Activated naive CD8-positive, alpha-beta T cell treated with anti-CD3 and anti-CD28 coated beads, Interleukin-2, amount 50 U/mL, for 24 hours (primary cell): Measurements from ENCODE around the gene SLC30A4.
A peak's percentile ranks its signal among the peaks of the same experiment; 100 is the strongest.

Experiments used
- ATAC-seq: fragments of 150-1000 bp; cut with Tn5 transposase; one replicate; pipeline ENCODE4 v1.10.0; 2021
- DNase-seq: peaks from one replicate; pipeline ENCODE4 v3.0.0; 2021
- H3K27ac Mint-ChIP-seq: one replicate; pipeline ENCODE4 v1.8.0; 2021; ENCODE audit warnings: mild to moderate bottlenecking, mixed read lengths
- H3K27me3 Mint-ChIP-seq: one replicate; pipeline ENCODE4 v1.8.0; 2021; ENCODE audit warnings: mixed read lengths
- H3K36me3 Mint-ChIP-seq: one replicate; pipeline ENCODE4 v1.8.0; 2021; ENCODE audit warnings: low read depth, mixed read lengths
- H3K4me1 Mint-ChIP-seq: one replicate; pipeline ENCODE4 v1.8.0; 2021; ENCODE audit warnings: mixed read lengths
- H3K4me3 Mint-ChIP-seq: one replicate; pipeline ENCODE4 v1.8.0; 2021; ENCODE audit warnings: mild to moderate bottlenecking, moderate library complexity, mixed read lengths
- H3K9me3 Mint-ChIP-seq: one replicate; pipeline ENCODE4 v1.8.0; 2021; ENCODE audit warnings: mixed read lengths

Gene SLC30A4

DNA sequence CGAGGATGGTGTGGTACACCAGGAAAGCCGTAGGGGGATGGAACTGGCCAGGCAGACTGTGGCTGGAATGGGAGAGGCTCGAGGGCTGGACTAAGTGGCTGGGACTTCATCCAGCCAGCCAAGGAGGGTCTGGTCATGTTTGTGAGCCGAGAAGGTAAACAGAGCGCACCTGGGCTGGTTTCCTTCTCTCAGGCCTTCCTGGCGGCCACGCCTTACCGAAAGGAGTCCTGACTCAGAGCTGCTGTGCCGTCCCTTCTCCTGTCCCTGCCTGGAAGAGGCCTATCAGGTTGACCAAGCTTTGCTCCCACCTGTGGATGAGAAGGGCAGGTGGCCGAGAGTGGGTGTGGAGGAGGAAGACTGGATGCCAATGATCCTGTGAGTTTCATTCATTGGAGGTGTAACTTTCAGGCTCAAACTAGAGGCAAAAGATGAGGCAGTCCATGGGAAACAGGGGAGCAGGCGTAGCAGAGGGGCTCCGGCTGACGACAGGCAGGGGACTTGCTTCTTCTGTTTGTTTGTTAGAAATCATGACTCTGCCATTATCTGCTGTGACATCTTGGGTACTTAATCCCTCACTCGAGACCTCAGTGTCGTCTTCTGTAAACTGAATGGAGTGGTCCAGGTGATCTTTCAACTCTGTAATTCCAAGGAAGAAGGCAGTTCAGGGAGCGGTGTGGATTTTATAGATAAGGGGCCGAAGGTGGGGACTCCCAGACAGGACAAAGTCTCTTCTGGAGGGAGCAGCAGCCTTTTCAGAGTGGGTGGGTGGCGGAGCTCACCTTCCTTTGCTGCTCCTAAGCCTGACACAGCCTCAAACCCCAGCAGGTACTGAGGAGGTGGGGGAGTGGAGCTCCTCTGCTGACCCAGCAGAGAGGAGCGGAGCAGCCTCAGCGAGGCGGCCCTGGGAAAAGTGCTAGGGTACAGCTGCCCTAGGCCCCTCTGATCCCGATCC lies 72.4 kb downstream of the SLC30A4 start:
- Mint-ChIP-seq H3K4me1 (peaks cover 16% of the 10 kb centered on the region), H3K4me3 (no peak overlapping the region), H3K27me3 (no peaks in the 10 kb centered on the region), H3K36me3 (no peaks in the 10 kb centered on the region), H3K9me3 (no peaks in the 10 kb centered on the region), H3K27ac (no peak overlapping the region)
- ATAC-seq (no peak), DNase-seq (no peak)

DNA sequence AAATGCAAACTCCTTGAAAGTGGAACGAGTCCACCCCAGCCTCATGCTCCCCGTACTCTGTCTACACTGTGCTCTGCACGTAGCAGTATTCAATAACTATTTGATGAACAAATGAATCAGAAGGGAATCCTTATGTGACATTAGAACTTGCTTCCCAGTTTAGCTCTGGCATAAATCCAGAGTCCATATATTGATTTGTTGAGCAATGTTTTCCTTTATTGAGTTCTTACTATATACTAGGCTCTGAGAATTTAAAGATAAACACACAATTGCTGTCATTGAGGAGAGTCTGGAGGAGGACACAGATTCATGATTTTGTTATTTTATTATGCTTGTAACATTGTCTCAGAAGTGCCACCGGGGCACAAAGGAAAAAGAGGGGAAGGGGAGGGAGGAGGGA lies 73.2 kb downstream of the SLC30A4 start:
- Mint-ChIP-seq H3K27ac (no peak overlapping the region), H3K4me1 (peaks cover 8% of the 10 kb centered on the region), H3K36me3 (no peaks in the 10 kb centered on the region), H3K27me3 (no peaks in the 10 kb centered on the region), H3K9me3 (no peaks in the 10 kb centered on the region), H3K4me3 (no peak overlapping the region)
- no peak for DNase-seq
- no peak for ATAC-seq

DNA sequence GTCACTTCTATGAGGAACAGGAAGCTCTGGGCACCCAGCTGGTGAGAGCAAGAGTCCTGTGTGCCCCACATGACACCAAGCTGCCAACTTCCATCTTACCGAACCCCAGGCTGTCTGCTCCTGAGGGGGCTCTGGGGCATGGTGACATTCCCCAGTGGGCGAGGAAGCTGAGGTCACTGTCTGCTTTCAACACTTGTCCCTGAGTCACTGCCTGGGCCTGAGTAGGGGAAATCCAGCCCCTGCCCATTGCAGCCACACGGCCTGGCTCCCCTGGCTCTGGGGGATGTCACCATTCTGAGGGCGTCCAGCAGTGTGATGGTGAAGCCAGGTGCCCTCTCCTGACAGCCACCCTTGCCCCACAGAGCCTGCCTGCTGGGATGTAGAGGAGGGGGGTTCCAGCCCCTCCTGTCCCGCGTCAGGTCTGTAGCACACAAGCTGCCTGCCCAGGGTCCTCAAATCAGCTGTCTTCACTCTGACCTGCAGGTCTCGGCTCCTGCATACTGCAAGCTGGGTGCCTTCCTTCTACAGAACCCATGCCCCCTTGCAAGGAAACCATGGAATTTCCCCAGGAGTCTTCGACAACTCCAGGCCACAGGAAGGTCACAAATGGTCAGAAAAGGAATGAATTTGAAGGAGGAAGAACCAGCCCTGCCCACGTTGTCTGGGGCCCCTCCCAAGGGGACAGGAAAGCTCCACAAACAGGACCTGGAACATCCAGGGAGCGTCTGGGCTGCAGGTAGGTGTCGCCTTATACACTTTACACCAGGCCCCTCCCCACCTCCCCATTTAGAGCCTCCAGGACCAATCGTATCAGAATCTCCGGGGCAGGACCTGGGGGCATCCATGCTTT lies 74.3 kb downstream of the SLC30A4 start:
- Mint-ChIP-seq H3K9me3 (no peaks in the 10 kb centered on the region), H3K4me3 (no peak overlapping the region), H3K27me3 (no peaks in the 10 kb centered on the region), H3K36me3 (no peaks in the 10 kb centered on the region), H3K27ac (no peak overlapping the region), H3K4me1 (no peaks in the 10 kb centered on the region)
- no peak for ATAC-seq
- no peak for DNase-seq

- H3K27ac Mint-ChIP-seq: no peak overlapping the region
- no peak overlapping the region for H3K4me3 Mint-ChIP-seq
- H3K4me1 Mint-ChIP-seq: no peaks in the 10 kb centered on the region
- H3K36me3 Mint-ChIP-seq: no peaks in the 10 kb centered on the region
- no peaks in the 10 kb centered on the region for H3K27me3 Mint-ChIP-seq
- no peaks in the 10 kb centered on the region for H3K9me3 Mint-ChIP-seq
- no peak for ATAC-seq
- DNase-seq: no peak
These were observed 78.9 kb downstream of the SLC30A4 start for GRCh38 chr15:45443645-45444044.

DNA sequence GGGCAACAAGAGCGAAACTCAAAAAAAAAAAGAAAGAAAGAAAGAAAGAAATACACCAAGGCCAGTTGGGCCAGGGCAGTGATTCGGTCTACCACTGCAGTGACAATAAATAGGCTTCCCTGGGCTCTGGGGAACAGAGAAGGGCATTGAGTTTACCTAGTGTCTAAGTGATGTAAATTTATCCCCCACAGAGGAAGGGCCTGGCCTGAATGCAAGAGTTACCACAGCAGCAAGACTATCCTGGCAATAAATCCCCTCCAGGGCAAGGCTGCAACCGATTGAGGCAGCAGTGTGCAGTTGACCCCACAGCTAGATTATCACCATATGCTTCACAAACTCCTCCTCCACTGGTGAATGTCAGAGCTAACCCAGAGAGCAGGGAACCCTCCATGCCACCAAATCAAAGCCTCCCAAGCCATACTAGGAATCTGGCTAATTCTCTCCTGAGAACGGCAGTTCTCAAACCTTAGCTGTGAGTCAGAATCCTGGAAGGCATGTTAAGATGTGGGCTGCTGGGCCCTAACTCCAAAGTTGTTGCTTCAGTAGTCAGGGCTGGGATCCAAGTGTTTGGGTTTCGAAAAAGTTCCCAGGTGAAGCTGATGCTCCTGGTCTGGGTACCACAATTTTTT lies 79.9 kb downstream of the SLC30A4 start:
- ATAC-seq: no peak
- no peaks in the 10 kb centered on the region for H3K4me1 Mint-ChIP-seq
- no peak overlapping the region for H3K27ac Mint-ChIP-seq

DNA sequence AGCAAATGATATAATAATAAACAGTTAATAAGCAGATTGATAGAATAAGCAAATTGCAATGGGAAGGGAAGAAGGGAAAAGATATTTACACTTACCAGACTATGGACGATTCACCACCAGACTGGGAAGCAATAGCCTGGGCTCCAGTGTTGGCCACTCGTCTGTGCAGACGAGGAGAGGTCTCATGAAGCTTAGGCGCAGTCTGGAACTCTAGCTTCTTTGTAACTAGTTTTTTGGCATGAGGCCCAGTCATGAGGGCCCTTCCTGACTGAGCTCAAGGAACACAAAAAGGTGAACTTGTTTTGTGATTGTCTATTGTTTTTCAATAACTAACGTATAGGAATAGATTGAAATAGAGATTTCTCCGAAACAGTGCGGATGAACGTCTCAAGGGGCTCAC lies 80.9 kb downstream of the SLC30A4 start:
- Mint-ChIP-seq H3K9me3 (no peaks in the 10 kb centered on the region), H3K27me3 (no peaks in the 10 kb centered on the region), H3K4me1 (no peaks in the 10 kb centered on the region), H3K27ac (no peak overlapping the region), H3K36me3 (no peaks in the 10 kb centered on the region), H3K4me3 (no peak overlapping the region)
- no peak for DNase-seq
- ATAC-seq: no peak

More for the DNA sequence above, 79.9 kb downstream of the SLC30A4 start:
- no peak for DNase-seq
- Mint-ChIP-seq H3K4me3 (no peak overlapping the region), H3K36me3 (no peaks in the 10 kb centered on the region), H3K9me3 (no peaks in the 10 kb centered on the region), H3K27me3 (no peaks in the 10 kb centered on the region)

- Mint-ChIP-seq H3K4me3 (no peak overlapping the region), H3K4me1 (no peaks in the 10 kb centered on the region), H3K27ac (no peak overlapping the region), H3K27me3 (no peaks in the 10 kb centered on the region), H3K36me3 (no peaks in the 10 kb centered on the region), H3K9me3 (no peaks in the 10 kb centered on the region)
- ATAC-seq (no peak), DNase-seq (no peak)
These were observed 81.5 kb downstream of the SLC30A4 start for GRCh38 chr15:45441036-45441435.

GRCh38 chr15:45439521-45440260 lies 82.9 kb downstream of the SLC30A4 start:
- ATAC-seq (no peak), DNase-seq (no peak)
- Mint-ChIP-seq H3K4me3 (no peak overlapping the region), H3K9me3 (no peaks in the 10 kb centered on the region), H3K36me3 (no peaks in the 10 kb centered on the region), H3K4me1 (no peaks in the 10 kb centered on the region), H3K27ac (no peak overlapping the region), H3K27me3 (no peaks in the 10 kb centered on the region)

GRCh38 chr15:45435124-45435903 lies 87.2 kb downstream of the SLC30A4 start:
- no peak for ATAC-seq
- Mint-ChIP-seq H3K27ac (no peak overlapping the region), H3K9me3 (no peaks in the 10 kb centered on the region), H3K27me3 (peaks cover 16% of the 10 kb centered on the region), H3K36me3 (no peaks in the 10 kb centered on the region), H3K4me1 (peaks cover 2% of the 10 kb centered on the region), H3K4me3 (no peak overlapping the region)
- no peak for DNase-seq

DNA sequence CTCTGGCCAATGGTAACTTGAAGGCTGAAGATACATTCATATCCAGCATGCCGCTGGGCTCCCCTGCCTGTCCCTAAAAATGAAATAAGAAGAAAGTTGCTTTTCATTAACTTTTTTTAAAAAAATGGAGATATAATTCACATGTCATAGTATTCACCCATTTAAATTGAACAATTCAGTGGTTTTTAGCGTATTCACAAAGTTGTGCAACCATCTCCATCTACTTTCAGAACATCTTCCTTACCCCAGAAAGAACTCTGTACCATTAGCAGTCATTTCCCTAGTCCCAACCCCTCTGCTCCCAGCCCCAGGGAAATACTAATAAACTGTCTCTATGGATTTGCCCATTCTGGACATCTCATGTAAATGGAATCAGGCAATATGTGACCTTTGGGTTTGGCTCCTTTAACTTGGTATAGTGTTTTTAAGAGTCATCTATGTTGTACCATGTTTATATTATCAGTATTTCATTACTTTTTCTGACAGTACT lies 88.4 kb downstream of the SLC30A4 start:
- Mint-ChIP-seq H3K4me3 (no peak overlapping the region), H3K36me3 (no peaks in the 10 kb centered on the region), H3K27ac (no peak overlapping the region), H3K9me3 (no peaks in the 10 kb centered on the region), H3K27me3 (peaks cover 16% of the 10 kb centered on the region), H3K4me1 (peaks cover 2% of the 10 kb centered on the region)
- DNase-seq (no peak), ATAC-seq (no peak)

DNA sequence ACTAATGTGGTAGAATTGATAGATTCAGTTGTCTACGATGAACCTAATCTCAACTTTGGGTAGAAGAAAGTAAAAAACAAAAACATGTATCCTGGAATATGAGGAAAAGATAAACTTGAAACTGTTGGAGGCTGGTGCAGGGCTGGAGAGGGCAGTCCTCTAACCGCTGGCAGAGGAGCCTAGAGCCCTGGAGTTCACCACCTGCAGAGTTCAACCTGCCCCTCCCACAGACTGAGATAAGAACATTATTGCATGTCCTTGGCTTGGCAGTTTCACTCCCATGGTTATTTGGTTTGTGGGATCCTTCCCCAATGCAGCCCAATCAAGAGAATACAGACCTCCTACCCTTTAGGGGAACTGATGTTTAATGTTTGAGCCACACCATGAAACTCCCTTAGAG lies 91.0 kb downstream of the SLC30A4 start:
- Mint-ChIP-seq H3K4me3 (no peak overlapping the region), H3K4me1 (peaks cover 2% of the 10 kb centered on the region), H3K9me3 (no peaks in the 10 kb centered on the region), H3K27me3 (peaks cover 16% of the 10 kb centered on the region), H3K36me3 (no peaks in the 10 kb centered on the region), H3K27ac (no peak overlapping the region)
- ATAC-seq (no peak), DNase-seq (no peak)

- peak; percentile 93 for ATAC-seq
- H3K4me3 Mint-ChIP-seq: peak overlapping the region; percentile 60
- peak; percentile 92 for DNase-seq
- no peak overlapping the region for H3K27ac Mint-ChIP-seq
- peaks cover 2% of the 10 kb centered on the region for H3K4me1 Mint-ChIP-seq
- no peaks in the 10 kb centered on the region for H3K36me3 Mint-ChIP-seq
- no peaks in the 10 kb centered on the region for H3K9me3 Mint-ChIP-seq
- H3K27me3 Mint-ChIP-seq: peaks cover 16% of the 10 kb centered on the region
These were observed 92.4 kb downstream of the SLC30A4 start for GRCh38 chr15:45429941-45430792.
